Loucy (cell line): ENCODE measurements around the gene PROSER1.

ENCODE experiments used
- H2AFZ ChIP-seq: fragments of 200-600 bp; sonication (generic); 2 replicates; pipeline ENCODE4 v1.6.0; 2016; ENCODE audit warnings: antibody characterized with exemption, mild to moderate bottlenecking, low read length, moderate library complexity
- H3F3A ChIP-seq: fragments of 200-600 bp; 2 replicates; pipeline ENCODE4 v1.6.0; 2016; ENCODE audit warnings: antibody characterized with exemption, low read depth, mild to moderate bottlenecking
- H3K27me3 ChIP-seq: fragments of 200-600 bp; sonication (generic); 2 replicates; pipeline ENCODE4 v1.6.1; 2014; ENCODE audit warnings: low read length, mild to moderate bottlenecking; ENCODE audit not compliant: insufficient read depth, poor library complexity, severe bottlenecking
- H3K36me3 ChIP-seq: fragments of 200-600 bp; sonication (generic); 2 replicates; pipeline ENCODE4 v1.6.1; 2016; ENCODE audit warnings: low read length; ENCODE audit not compliant: insufficient read depth
- H3K4me1 ChIP-seq: fragments of 200-600 bp; sonication (generic); 2 replicates; pipeline ENCODE4 v1.5.1; 2014; ENCODE audit warnings: low read length, mild to moderate bottlenecking; ENCODE audit not compliant: insufficient read depth, poor library complexity, severe bottlenecking
- H3K4me2 ChIP-seq: fragments of 200-600 bp; sonication (generic); 2 replicates; pipeline ENCODE4 v1.6.0; 2014; ENCODE audit warnings: antibody characterized with exemption, low read length, low read depth, mild to moderate bottlenecking; ENCODE audit not compliant: poor library complexity, severe bottlenecking
- H3K4me3 ChIP-seq: fragments of 200-600 bp; sonication (generic); 2 replicates; pipeline ENCODE4 v1.5.1; 2014; ENCODE audit warnings: low read length, mild to moderate bottlenecking, mixed read lengths; ENCODE audit not compliant: poor library complexity, severe bottlenecking
- H3K79me2 ChIP-seq: fragments of 200-600 bp; sonication (generic); 2 replicates; pipeline ENCODE4 v1.6.1; 2014; ENCODE audit warnings: low read length; ENCODE audit not compliant: insufficient read depth
- H3K9ac ChIP-seq: fragments of 200-600 bp; sonication (generic); 2 replicates; pipeline ENCODE4 v1.6.0; 2014; ENCODE audit warnings: mild to moderate bottlenecking, low read depth, low read length, moderate library complexity; ENCODE audit not compliant: poor library complexity, severe bottlenecking
- H3K9me2 ChIP-seq: fragments of 200-600 bp; sonication (generic); replicated peaks from 2 replicates; pipeline ENCODE4 v1.6.1; 2016; ENCODE audit warnings: low read depth, low read length, mixed read lengths
- H3K9me3 ChIP-seq: fragments of 200-600 bp; sonication (generic); 2 replicates; pipeline ENCODE4 v1.6.1; 2014; ENCODE audit warnings: mild to moderate bottlenecking, antibody characterized with exemption, low read length, low read depth; ENCODE audit not compliant: insufficient read depth
- H4K20me1 ChIP-seq: fragments of 200-600 bp; sonication (generic); 2 replicates; pipeline ENCODE4 v1.6.0; 2014; ENCODE audit warnings: antibody characterized with exemption, low read length, mild to moderate bottlenecking; ENCODE audit not compliant: insufficient read depth, poor library complexity, severe bottlenecking
- EZH2phosphoT487 ChIP-seq: fragments of 200-600 bp; IDR thresholded peaks from 2 replicates; pipeline ENCODE4 v1.6.1; 2018; ENCODE audit warnings: antibody characterized with exemption, mild to moderate bottlenecking, moderate library complexity, borderline replicate concordance
- TF ChIP-seq, protein P1 (sequence below): fragments of 200-600 bp; sonication (generic); conservative IDR thresholded peaks from 2 replicates; pipeline ENCODE4 v1.5.1; 2014; ENCODE audit warnings: mild to moderate bottlenecking, antibody characterized with exemption, low read length

Gene PROSER1

DNA sequence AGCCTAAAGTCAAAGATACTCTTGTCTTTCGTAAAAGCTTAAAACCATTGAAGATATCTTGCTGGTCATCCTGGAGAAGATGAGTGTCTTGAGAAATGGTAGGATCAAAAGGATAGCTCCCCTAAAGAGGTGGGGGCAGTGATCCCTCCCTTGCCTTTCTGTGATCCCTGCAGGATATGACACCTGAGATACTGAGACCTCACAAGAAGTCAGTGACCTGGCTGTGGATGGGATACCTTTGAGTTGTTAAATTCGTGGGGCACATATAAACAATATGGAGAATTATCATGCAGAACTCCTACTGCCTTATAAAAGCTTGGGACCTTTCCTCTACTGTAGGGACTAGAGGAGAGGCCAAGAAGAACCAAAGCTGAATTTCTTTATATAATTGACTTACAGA lies 68.7 kb downstream of the PROSER1 start:
- H4K20me1 ChIP-seq, result no peaks in the 10 kb centered on the region
- H3K79me2 ChIP-seq, result no peaks in the 10 kb centered on the region
- no peaks in the 10 kb centered on the region for H3K4me1 ChIP-seq
- H3K9me2 ChIP-seq, result no peaks in the 10 kb centered on the region
- H3K9ac ChIP-seq, result no peak overlapping the region
- H3K9me3 ChIP-seq, result no peaks in the 10 kb centered on the region
- TF ChIP-seq EZH2phosphoT487, result no peak
- TF ChIP-seq, protein P1, sequence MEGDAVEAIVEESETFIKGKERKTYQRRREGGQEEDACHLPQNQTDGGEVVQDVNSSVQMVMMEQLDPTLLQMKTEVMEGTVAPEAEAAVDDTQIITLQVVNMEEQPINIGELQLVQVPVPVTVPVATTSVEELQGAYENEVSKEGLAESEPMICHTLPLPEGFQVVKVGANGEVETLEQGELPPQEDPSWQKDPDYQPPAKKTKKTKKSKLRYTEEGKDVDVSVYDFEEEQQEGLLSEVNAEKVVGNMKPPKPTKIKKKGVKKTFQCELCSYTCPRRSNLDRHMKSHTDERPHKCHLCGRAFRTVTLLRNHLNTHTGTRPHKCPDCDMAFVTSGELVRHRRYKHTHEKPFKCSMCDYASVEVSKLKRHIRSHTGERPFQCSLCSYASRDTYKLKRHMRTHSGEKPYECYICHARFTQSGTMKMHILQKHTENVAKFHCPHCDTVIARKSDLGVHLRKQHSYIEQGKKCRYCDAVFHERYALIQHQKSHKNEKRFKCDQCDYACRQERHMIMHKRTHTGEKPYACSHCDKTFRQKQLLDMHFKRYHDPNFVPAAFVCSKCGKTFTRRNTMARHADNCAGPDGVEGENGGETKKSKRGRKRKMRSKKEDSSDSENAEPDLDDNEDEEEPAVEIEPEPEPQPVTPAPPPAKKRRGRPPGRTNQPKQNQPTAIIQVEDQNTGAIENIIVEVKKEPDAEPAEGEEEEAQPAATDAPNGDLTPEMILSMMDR, result no peak
- H3K4me2 ChIP-seq, result no peak overlapping the region
- no peaks in the 10 kb centered on the region for H3F3A ChIP-seq
- H3K36me3 ChIP-seq, result no peaks in the 10 kb centered on the region
- H3K4me3 ChIP-seq, result no peak overlapping the region
- H3K27me3 ChIP-seq, result no peaks in the 10 kb centered on the region
- no peak overlapping the region for H2AFZ ChIP-seq

DNA sequence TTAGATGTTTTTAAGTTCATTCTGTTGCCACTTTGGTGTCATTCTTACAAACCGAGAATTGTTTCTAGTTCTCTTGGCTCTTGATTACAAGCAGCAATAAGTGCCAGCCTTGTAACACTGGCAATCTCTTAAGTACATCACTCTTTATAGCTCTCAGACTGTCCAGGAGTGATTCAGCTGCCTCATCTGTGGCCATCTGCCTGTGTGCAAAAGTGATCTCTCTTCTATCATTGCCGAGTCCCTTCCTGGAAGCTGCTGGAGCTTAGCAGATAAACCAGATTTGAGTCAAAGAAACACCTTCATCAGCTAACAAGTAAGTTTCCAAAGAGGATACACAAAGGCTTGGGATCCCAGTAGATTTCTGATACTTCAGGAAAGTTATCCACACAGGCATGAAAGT lies 70.4 kb downstream of the PROSER1 start:
- Histone ChIP-seq H3K4me3 (no peak overlapping the region), H4K20me1 (no peaks in the 10 kb centered on the region), H3F3A (no peaks in the 10 kb centered on the region), H3K4me1 (no peaks in the 10 kb centered on the region), H3K4me2 (no peak overlapping the region), H2AFZ (no peak overlapping the region), H3K9me3 (no peaks in the 10 kb centered on the region), H3K36me3 (no peaks in the 10 kb centered on the region), H3K27me3 (no peaks in the 10 kb centered on the region), H3K9me2 (no peaks in the 10 kb centered on the region), H3K79me2 (no peaks in the 10 kb centered on the region), H3K9ac (no peak overlapping the region)
- TF ChIP-seq, protein P1, result no peak
- TF ChIP-seq EZH2phosphoT487, result no peak

- H3K27me3 ChIP-seq, result no peaks in the 10 kb centered on the region
- no peaks in the 10 kb centered on the region for H3K4me1 ChIP-seq
- no peak overlapping the region for H3K4me3 ChIP-seq
- H3K79me2 ChIP-seq, result no peaks in the 10 kb centered on the region
- H3K9ac ChIP-seq, result no peak overlapping the region
- H3K9me2 ChIP-seq, result no peaks in the 10 kb centered on the region
- H4K20me1 ChIP-seq, result no peaks in the 10 kb centered on the region
- TF ChIP-seq, protein P1, result no peak
- TF ChIP-seq EZH2phosphoT487, result no peak
- no peaks in the 10 kb centered on the region for H3K9me3 ChIP-seq
- H3K36me3 ChIP-seq, result no peaks in the 10 kb centered on the region
- no peaks in the 10 kb centered on the region for H3F3A ChIP-seq
- no peak overlapping the region for H3K4me2 ChIP-seq
- no peak overlapping the region for H2AFZ ChIP-seq
Measured at GRCh38 chr13:38965281-38965680, 72.6 kb downstream of the PROSER1 start.
